Measurements from ENCODE around the gene METAP1. TPM values are rescaled to one million over a fixed set of nuclear protein-coding genes. Genes with fewer than 3 reads are reported as not detected.
"Not testable (repeated sequence)": the region's sequence is repeated elsewhere in the genome, so short reads cannot be mapped to it uniquely, and the experiment has no call there.

The METAP1 gene
- total and polyA plus RNA-seq, 7 donors = 17.1 to 36.9 (median 26.4) TPM

DNA sequence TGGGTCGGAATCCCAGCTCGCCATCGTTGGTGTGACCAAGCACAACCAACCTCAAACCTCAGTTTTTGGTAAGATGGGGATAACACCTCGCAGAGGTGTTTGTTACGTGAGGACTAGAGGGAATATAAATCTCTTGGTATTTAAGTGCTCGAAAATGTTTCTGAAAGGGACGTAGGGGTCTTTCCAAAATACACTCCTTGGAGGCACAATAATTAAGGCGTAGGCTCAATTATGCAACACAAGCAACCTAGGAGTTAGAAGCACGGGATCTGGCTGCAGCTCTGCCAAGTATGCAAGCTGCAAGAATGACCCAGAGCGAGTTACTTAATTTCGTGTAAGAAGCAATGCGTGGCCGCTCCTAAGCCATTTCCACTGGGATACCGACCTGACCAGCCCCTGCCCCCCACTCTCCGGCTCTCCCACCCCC is 92.5 kb downstream of the METAP1 start:
- H3K4me3 ChIP-seq = peak overlapping the region; percentile 90
- no peaks in the 10 kb centered on the region for H3K27me3 ChIP-seq (ENCODE audit: insufficient read depth in 3 of 3, low read length in 2 of 3)
- H3K36me3 ChIP-seq (ENCODE audit: insufficient read depth in 1 of 2, low read depth in 1 of 2) = peaks cover 7 to 26% of the 10 kb centered on the region in 2 donors
- no peaks in the 10 kb centered on the region for H3K9me3 ChIP-seq
- H3K27ac ChIP-seq = peak overlapping the region; percentile 94
- ATAC-seq (peak; percentile 52 to 81 (median 72)), DNase-seq (peak; percentile 65 to 86)
- intact Hi-C loops (cut with DNase I) = loop anchor here (5.0 to 10.0 kb wide), 2 partner anchors 153 to 156 kb away; no protein-coding TSS in a partner anchor
- TF ChIP-seq, protein P1, sequence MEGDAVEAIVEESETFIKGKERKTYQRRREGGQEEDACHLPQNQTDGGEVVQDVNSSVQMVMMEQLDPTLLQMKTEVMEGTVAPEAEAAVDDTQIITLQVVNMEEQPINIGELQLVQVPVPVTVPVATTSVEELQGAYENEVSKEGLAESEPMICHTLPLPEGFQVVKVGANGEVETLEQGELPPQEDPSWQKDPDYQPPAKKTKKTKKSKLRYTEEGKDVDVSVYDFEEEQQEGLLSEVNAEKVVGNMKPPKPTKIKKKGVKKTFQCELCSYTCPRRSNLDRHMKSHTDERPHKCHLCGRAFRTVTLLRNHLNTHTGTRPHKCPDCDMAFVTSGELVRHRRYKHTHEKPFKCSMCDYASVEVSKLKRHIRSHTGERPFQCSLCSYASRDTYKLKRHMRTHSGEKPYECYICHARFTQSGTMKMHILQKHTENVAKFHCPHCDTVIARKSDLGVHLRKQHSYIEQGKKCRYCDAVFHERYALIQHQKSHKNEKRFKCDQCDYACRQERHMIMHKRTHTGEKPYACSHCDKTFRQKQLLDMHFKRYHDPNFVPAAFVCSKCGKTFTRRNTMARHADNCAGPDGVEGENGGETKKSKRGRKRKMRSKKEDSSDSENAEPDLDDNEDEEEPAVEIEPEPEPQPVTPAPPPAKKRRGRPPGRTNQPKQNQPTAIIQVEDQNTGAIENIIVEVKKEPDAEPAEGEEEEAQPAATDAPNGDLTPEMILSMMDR (IDR thresholded peaks at IDR 0.05) = no peak
- H3K4me1 ChIP-seq = peaks cover 23% of the 10 kb centered on the region
- 5 to 11% (median 5%) methylated on average over 14 to 15 of the region's 15 CpGs for WGBS, 3 donors

DNA sequence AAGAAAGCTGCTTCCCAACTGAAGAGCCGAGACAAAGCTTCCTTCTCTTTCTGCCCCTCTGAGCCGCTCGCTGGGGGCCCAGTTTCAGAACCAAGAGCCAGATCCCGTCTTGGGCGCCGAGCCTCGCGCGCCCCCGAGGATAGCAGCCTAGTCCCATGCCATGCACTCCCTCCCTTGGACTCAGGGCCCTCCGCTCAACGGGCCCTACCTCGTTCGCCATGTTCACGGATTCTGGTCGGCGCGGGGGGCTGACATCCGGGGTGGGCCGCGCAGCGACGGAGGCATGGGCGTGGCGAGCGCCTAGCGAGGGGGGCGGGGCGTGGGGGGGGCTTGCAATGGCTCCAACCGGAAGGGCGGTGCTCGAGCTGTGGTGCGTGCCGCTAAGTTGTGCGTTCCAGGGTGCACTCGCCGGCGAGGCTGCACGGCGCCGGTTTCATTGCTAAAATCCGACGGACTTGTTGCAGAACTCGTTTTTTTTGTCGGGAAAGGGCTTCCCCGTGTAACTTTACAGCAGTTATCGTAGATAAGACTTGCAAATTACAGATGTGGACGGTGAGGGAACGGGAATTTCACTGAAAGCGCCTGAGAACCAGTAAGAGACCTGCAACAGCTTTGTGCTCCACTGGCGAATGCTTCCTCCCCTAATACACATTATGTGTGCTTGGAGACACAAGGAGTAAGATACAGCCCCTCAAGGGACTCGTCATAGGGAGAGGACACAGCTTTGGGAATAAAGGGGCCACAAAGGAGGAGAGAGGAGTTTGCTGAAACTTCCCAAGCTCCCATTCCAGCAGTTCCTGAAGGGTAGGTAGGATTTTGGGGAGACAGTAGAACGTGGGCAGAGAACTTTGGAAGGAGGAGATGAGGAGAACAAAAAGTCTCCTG is 93.2 kb downstream of the METAP1 start, which contains the start of gene ADH5:
TSS of gene ADH5 (minus strand) at position 308 of the 885 bp plus-strand sequence. CDS start at position 220, 88 bp downstream.
- TF ChIP-seq, protein P1 (IDR thresholded peaks at IDR 0.05) = no peak
- H3K9me3 ChIP-seq = no peaks in the 10 kb centered on the region
- no peaks in the 10 kb centered on the region for H3K27me3 ChIP-seq (ENCODE audit: insufficient read depth in 3 of 3, low read length in 2 of 3)
- H3K27ac ChIP-seq = peak within 1 kb of the TSS; percentile 94
- DNase-seq (peak; percentile 93), ATAC-seq (peak; percentile 92 to 98 (median 94))
- WGBS, 3 donors = 0 to 1% (median 0%) methylated on average over 48 to 53 of the region's 53 CpGs
- H3K36me3 ChIP-seq (ENCODE audit: insufficient read depth in 1 of 2, low read depth in 1 of 2) = peaks cover 5 to 19% of the 10 kb centered on the region in 2 donors
- peaks cover 23% of the 10 kb centered on the region for H3K4me1 ChIP-seq
- intact Hi-C loops (cut with DNase I) = loop anchor here (5.0 to 10.0 kb wide), 2 partner anchors 154 to 156 kb away; no protein-coding TSS in a partner anchor
- peak within 1 kb of the TSS; percentile 90 for H3K4me3 ChIP-seq

DNA sequence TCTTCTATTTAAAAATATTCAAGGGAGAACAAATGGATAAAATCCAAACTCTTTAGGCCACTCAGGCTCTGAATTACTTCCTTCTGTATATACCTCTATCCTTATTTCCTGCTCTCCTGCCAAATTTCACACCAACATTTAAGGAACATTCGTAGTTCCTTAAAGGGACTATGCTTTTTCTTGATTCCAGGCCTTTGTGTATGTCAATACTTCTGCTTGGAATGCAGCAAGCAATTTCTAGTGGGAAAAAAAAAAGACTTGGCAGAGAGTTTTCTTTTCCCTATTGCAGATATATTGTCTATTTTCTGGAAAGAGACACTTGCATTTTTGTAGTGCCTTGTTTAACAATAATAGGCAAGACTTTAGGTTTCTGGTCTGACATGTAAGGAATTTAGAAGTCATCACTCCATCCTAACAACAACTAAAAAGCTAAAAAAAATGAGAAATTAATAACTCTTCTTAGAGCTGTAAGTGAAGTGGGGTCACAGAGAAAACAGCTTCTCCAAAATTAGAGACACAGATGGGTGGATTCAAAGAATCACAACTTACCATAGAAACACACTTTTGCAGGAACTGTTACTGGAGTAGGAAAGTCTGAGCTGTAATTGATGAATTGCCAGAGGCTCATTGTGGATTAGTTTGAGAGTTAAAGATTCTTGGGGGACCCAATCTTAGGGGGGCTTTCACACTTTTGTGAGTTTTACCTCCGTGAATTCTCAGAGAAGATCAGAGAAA is 95.1 kb downstream of the METAP1 start:
- intact Hi-C loops (cut with DNase I) = no loop called here
- Histone ChIP-seq H3K27me3 (ENCODE audit: insufficient read depth in 3 of 3, low read length in 2 of 3) (no peaks in the 10 kb centered on the region), H3K4me1 (peaks cover 23% of the 10 kb centered on the region), H3K36me3 (ENCODE audit: insufficient read depth in 1 of 2, low read depth in 1 of 2) (no peaks in the 10 kb centered on the region), H3K4me3 (peak overlapping the region; percentile 90), H3K27ac (no peak overlapping the region), H3K9me3 (no peaks in the 10 kb centered on the region)
- no peak for DNase-seq
- 68 to 82% (median 80%) methylated on average over 2 of the region's 2 CpGs for WGBS, 3 donors
- no peak for ATAC-seq
- TF ChIP-seq, protein P1 (IDR thresholded peaks at IDR 0.05) = no peak

DNA sequence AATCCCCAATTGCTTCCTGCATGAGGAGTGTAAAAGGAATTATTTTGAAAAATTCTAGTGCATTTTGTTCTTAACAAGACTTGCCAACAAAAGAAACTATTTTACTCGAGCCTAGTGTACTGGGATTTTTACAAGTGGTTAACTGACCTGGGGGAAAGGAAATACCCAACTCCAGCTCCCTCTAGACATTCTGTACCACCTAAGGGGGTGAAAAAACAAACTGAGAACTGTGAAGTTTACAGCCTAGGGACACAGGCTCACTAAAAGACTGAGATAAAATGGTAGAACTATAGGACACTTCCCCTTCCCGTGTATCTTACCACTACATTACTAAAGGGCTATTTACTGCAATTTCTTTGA is 95.7 kb downstream of the METAP1 start:
- TF ChIP-seq, protein P1 (IDR thresholded peaks at IDR 0.05) = no peak
- intact Hi-C loops (cut with DNase I) = no loop called here
- Histone ChIP-seq H3K4me1 (peaks cover 23% of the 10 kb centered on the region), H3K4me3 (no peak overlapping the region), H3K27ac (no peak overlapping the region), H3K9me3 (no peaks in the 10 kb centered on the region), H3K36me3 (ENCODE audit: insufficient read depth in 1 of 2, low read depth in 1 of 2) (no peaks in the 10 kb centered on the region), H3K27me3 (ENCODE audit: insufficient read depth in 3 of 3, low read length in 2 of 3) (no peaks in the 10 kb centered on the region)
- WGBS, 3 donors = 40 to 57% (median 46%) methylated on average over 2 of the region's 2 CpGs
- DNase-seq = no peak
- no peak for ATAC-seq

DNA sequence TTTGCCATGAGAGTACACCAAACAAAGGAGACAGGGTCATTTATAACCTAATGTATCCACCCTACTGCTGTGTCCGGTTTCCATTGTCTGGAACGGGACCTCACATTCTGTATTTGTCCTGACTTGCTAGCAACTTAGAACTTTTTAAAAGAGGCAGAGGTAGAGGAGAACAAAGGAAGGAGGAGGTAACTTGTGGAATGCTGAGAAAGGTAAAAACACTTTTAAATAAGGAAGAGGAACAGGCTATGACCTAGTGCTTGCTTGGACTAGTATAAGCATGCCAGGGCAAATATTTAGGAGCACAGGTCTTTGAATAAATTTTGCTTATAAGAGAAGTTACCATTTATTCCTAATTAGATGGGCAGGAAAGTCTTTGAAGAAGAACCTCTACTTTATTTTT is 96.3 kb downstream of the METAP1 start:
- H3K9me3 ChIP-seq; ATAC-seq; H3K36me3 ChIP-seq (ENCODE audit: insufficient read depth in 1 of 2, low read depth in 1 of 2); H3K27me3 ChIP-seq (ENCODE audit: insufficient read depth in 3 of 3, low read length in 2 of 3); H3K4me3 ChIP-seq; DNase-seq; H3K27ac ChIP-seq; intact Hi-C loops (cut with DNase I): not testable (repeated sequence)
- 81 to 89% (median 88%) methylated on average over 2 of the region's 2 CpGs for WGBS, 3 donors
- peaks cover 17% of the 10 kb centered on the region for H3K4me1 ChIP-seq
